Neuronal stem cell (in vitro differentiated cells): ENCODE measurements around the gene BRSK2.

ENCODE experiments used
- DNase-seq: peaks from one replicate; pipeline ENCODE4 v3.0.0-alpha.2; 2013; ENCODE audit warnings: low spot score
- H2AFZ ChIP-seq: one replicate; pipeline ENCODE4 v1.6.1; 2013; ENCODE audit warnings: mild to moderate bottlenecking, low read length, inconsistent platforms
- H2AK5ac ChIP-seq: 2 replicates; pipeline ENCODE4 v1.6.1; 2013; ENCODE audit warnings: low read depth, mild to moderate bottlenecking, inconsistent platforms, low read length, moderate library complexity, mixed read lengths
- H2BK120ac ChIP-seq: 2 replicates; pipeline ENCODE4 v1.6.1; 2013; ENCODE audit warnings: low read depth, mild to moderate bottlenecking, inconsistent platforms, low read length, moderate library complexity, mixed read lengths
- H2BK12ac ChIP-seq: one replicate; pipeline ENCODE4 v1.6.1; 2013; ENCODE audit warnings: low read length, inconsistent platforms
- H2BK15ac ChIP-seq: 2 replicates; pipeline ENCODE4 v1.6.1; 2013; ENCODE audit warnings: mild to moderate bottlenecking, low read length, inconsistent platforms, mixed read lengths
- H2BK5ac ChIP-seq: one replicate; pipeline ENCODE4 v1.6.1; 2013; ENCODE audit warnings: inconsistent platforms, mild to moderate bottlenecking, low read length, moderate library complexity
- H3K14ac ChIP-seq: one replicate; pipeline ENCODE4 v1.6.1; 2013; ENCODE audit warnings: low read length, inconsistent platforms
- H3K18ac ChIP-seq: 2 replicates; pipeline ENCODE4 v1.6.1; 2013; ENCODE audit warnings: low read length, inconsistent platforms
- H3K23ac ChIP-seq: 2 replicates; pipeline ENCODE4 v1.6.1; 2013; ENCODE audit warnings: low read depth, mild to moderate bottlenecking, mixed read lengths, low read length, inconsistent platforms; ENCODE audit not compliant: poor library complexity
- H3K27ac ChIP-seq: replicated peaks from 3 replicates; pipeline ENCODE4 v1.5.1; 2013; ENCODE audit warnings: low read length, inconsistent platforms
- H3K27me3 ChIP-seq, 3 experiments: 2 replicates each; pipeline ENCODE4 v1.6.1; 2013; ENCODE audit warnings: low read length in 3 of 3, mild to moderate bottlenecking in 2 of 3, inconsistent platforms in 1 of 3, low read depth in 1 of 3, mixed read lengths in 1 of 3, moderate library complexity in 1 of 3; ENCODE audit not compliant: control insufficient read depth in 3 of 3, insufficient read depth in 3 of 3
- H3K36me3 ChIP-seq, 2 donors: replicated peaks in 1 of 2; 2 replicates each; pipeline ENCODE4 v1.6.1; 2013; ENCODE audit warnings: low read length in 2 of 2; ENCODE audit not compliant: control insufficient read depth in 2 of 2, insufficient read depth in 2 of 2
- H3K4ac ChIP-seq: 2 replicates; pipeline ENCODE4 v1.6.1; 2013; ENCODE audit warnings: inconsistent platforms, mild to moderate bottlenecking, low read length, moderate library complexity
- H3K4me1 ChIP-seq, 2 donors: 1 replicate in 1 of 2; 2 replicates in 1 of 2; pipeline ENCODE4 v1.6.1; 2013; ENCODE audit warnings: low read length in 2 of 2, low read depth in 1 of 2; ENCODE audit not compliant: control insufficient read depth in 2 of 2, insufficient read depth in 1 of 2
- H3K4me2 ChIP-seq: one replicate; pipeline ENCODE4 v1.6.1; 2013; ENCODE audit warnings: mild to moderate bottlenecking, low read length, inconsistent platforms; ENCODE audit not compliant: insufficient read depth, poor library complexity, severe bottlenecking
- H3K4me3 ChIP-seq, 2 donors: 2 replicates each; pipeline ENCODE4 v1.5.1; 2013; ENCODE audit warnings: low read length in 2 of 2, mild to moderate bottlenecking in 2 of 2, inconsistent platforms in 1 of 2, moderate library complexity in 1 of 2
- H3K79me1 ChIP-seq: one replicate; pipeline ENCODE4 v1.6.1; 2013; ENCODE audit warnings: low read depth, mild to moderate bottlenecking, inconsistent platforms, low read length, moderate library complexity
- H3K9ac ChIP-seq: one replicate; pipeline ENCODE4 v1.6.1; 2013; ENCODE audit warnings: mild to moderate bottlenecking, low read depth, low read length, inconsistent platforms; ENCODE audit not compliant: poor library complexity
- H3K9me3 ChIP-seq, 2 donors: replicated peaks in 1 of 2; 2 replicates each; pipeline versions ENCODE3 to v1.6.1; 2013; ENCODE audit warnings: low read length in 2 of 2, mild to moderate bottlenecking in 2 of 2, inconsistent platforms in 1 of 2, low read depth in 1 of 2, mixed read lengths in 1 of 2, moderate library complexity in 1 of 2; ENCODE audit not compliant: control insufficient read depth in 2 of 2, insufficient read depth in 1 of 2
- H4K8ac ChIP-seq: one replicate; pipeline ENCODE4 v1.6.1; 2013; ENCODE audit warnings: low read depth, mild to moderate bottlenecking, inconsistent platforms, low read length, moderate library complexity
- H4K91ac ChIP-seq: one replicate; pipeline ENCODE4 v1.6.1; 2013; ENCODE audit warnings: low read length, low read depth, mild to moderate bottlenecking, inconsistent platforms; ENCODE audit not compliant: poor library complexity
- WGBS, 2 donors: extraction: QIAGEN DNeasy Blood & Tissue Kit; methylation state at CpG; one replicate each; pipeline ENCODE4 v1.1.7; 2013; ENCODE audit warnings: missing lambda C conversion rate in 2 of 2, mixed read lengths in 1 of 2; ENCODE audit not compliant: insufficient read length in 2 of 2, insufficient replicate concordance in 1 of 2; ENCODE audit errors: extremely low coverage in 2 of 2; 5-methylcytosine and 5-hydroxymethylcytosine counted together

The BRSK2 gene

GRCh38 chr11:1439341-1439740 lies 49.6 kb downstream of the BRSK2 start:
- Histone ChIP-seq H3K27ac (no peak overlapping the region), H4K91ac (no peak overlapping the region), H3K4me2 (no peak overlapping the region), H3K9ac (peak overlapping the region; percentile 21), H3K18ac (no peak overlapping the region), H3K36me3 (peaks cover 10 to 26% of the 10 kb centered on the region in 2 donors), H3K27me3 (no peaks in the 10 kb centered on the region), H2BK120ac (no peak overlapping the region), H2AK5ac (no peak overlapping the region), H2BK5ac (no peak overlapping the region), H3K23ac (peak overlapping the region; percentile 31), H2BK12ac (no peak overlapping the region), H2BK15ac (peak overlapping the region; percentile 26), H3K9me3 (no peaks in the 10 kb centered on the region), H3K4me3 (no peak overlapping the region), H3K14ac (peak overlapping the region; percentile 21), H3K79me1 (peaks cover 10% of the 10 kb centered on the region), H4K8ac (no peak overlapping the region), H2AFZ (no peak overlapping the region), H3K4ac (no peak overlapping the region), H3K4me1 (peaks cover 7 to 17% of the 10 kb centered on the region in 2 donors)
- DNase-seq: no peak
- no CpG with 5 or more reads among the region's 11 CpGs for WGBS, 2 donors

GRCh38 chr11:1440066-1440465 lies 50.3 kb downstream of the BRSK2 start:
- WGBS, 2 donors: no CpG with 5 or more reads among the region's 11 CpGs
- no peak overlapping the region for H2AFZ ChIP-seq

DNA sequence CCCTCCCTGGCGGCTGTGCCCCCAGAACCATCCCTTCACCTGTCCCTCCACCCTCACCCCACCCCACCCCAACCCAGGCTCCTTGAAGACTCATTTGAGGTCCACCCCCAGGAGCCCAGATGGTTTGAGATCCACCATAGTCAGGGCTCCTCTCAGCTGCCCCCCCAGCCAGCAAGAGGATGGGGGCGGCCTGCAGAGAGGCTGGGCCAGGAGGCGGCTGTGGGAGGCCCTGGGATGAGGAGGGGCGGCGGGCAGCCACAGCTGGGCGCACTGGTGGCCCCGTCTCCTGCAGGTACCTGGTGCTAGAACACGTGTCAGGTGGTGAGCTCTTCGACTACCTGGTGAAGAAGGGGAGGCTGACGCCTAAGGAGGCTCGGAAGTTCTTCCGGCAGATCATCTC lies 50.8 kb downstream of the BRSK2 start:
- Histone ChIP-seq H3K79me1 (peaks cover 5% of the 10 kb centered on the region), H2BK15ac (no peak overlapping the region), H3K4me2 (no peak overlapping the region), H3K27ac (no peak overlapping the region), H3K14ac (peak overlapping the region; percentile 47), H3K4ac (no peak overlapping the region), H3K9me3 (no peaks in the 10 kb centered on the region), H2BK12ac (no peak overlapping the region), H2BK5ac (no peak overlapping the region), H3K23ac (no peak overlapping the region), H3K27me3 (no peaks in the 10 kb centered on the region), H4K91ac (no peak overlapping the region), H3K9ac (no peak overlapping the region), H3K4me1 (peaks cover 7 to 17% of the 10 kb centered on the region in 2 donors), H4K8ac (no peak overlapping the region), H2AK5ac (no peak overlapping the region), H2AFZ (no peak overlapping the region), H3K18ac (no peak overlapping the region), H2BK120ac (no peak overlapping the region), H3K36me3 (peaks cover 10 to 35% of the 10 kb centered on the region in 2 donors), H3K4me3 (no peak overlapping the region)
- no CpG with 5 or more reads among the region's 12 CpGs for WGBS, 2 donors
- no peak for DNase-seq

More at GRCh38 chr11:1440066-1440465, 50.3 kb downstream of the BRSK2 start:
- no peak overlapping the region for H2BK15ac ChIP-seq
- no peaks in the 10 kb centered on the region for H3K27me3 ChIP-seq
- H4K91ac ChIP-seq: no peak overlapping the region
- H3K23ac ChIP-seq: peak overlapping the region; percentile 3
- no peak overlapping the region for H3K18ac ChIP-seq
- DNase-seq: no peak
- H2BK5ac ChIP-seq: no peak overlapping the region
- peaks cover 10 to 32% of the 10 kb centered on the region in 2 donors for H3K36me3 ChIP-seq
- no peak overlapping the region for H3K4me2 ChIP-seq
- no peak overlapping the region for H4K8ac ChIP-seq
- no peak overlapping the region for H2AK5ac ChIP-seq
- peaks cover 5% of the 10 kb centered on the region for H3K79me1 ChIP-seq
- H3K4me3 ChIP-seq: no peak overlapping the region
- no peak overlapping the region for H3K27ac ChIP-seq
- no peak overlapping the region for H3K4ac ChIP-seq
- peak overlapping the region; percentile 47 for H3K14ac ChIP-seq
- H2BK120ac ChIP-seq: no peak overlapping the region
- no peak overlapping the region for H3K9ac ChIP-seq
- peaks cover 7 to 17% of the 10 kb centered on the region in 2 donors for H3K4me1 ChIP-seq
- H3K9me3 ChIP-seq: no peaks in the 10 kb centered on the region
- H2BK12ac ChIP-seq: no peak overlapping the region

- Histone ChIP-seq H3K27ac (no peak overlapping the region), H2BK120ac (no peak overlapping the region), H3K27me3 (no peaks in the 10 kb centered on the region), H3K79me1 (peaks cover 4% of the 10 kb centered on the region), H3K4me2 (peak overlapping the region; percentile 25), H3K4ac (no peak overlapping the region), H2AK5ac (peak overlapping the region; percentile 70), H4K91ac (peak overlapping the region; percentile 53), H3K23ac (peak overlapping the region; percentile 55), H2BK5ac (peak overlapping the region; percentile 82), H3K36me3 (peaks cover 10 to 45% of the 10 kb centered on the region in 2 donors), H4K8ac (no peak overlapping the region), H3K14ac (no peak overlapping the region), H2BK12ac (peak overlapping the region; percentile 58), H2BK15ac (peak overlapping the region; percentile 58), H3K4me1 (peaks cover 0 to 5% of the 10 kb centered on the region in 2 donors), H3K9ac (no peak overlapping the region), H2AFZ (no peak overlapping the region), H3K4me3 (no peak overlapping the region), H3K18ac (peak overlapping the region; percentile 64), H3K9me3 (no peaks in the 10 kb centered on the region)
- DNase-seq: no peak
- WGBS, 2 donors: no CpG with 5 or more reads among the region's 9 CpGs
Observed at GRCh38 chr11:1442163-1442562, 52.4 kb downstream of the BRSK2 start.
